ENCODE data around the gene OR10J1. TPM values are rescaled to one million over a fixed set of nuclear protein-coding genes. Genes with fewer than 3 reads are reported as not detected.

The OR10J1 gene, protein sequence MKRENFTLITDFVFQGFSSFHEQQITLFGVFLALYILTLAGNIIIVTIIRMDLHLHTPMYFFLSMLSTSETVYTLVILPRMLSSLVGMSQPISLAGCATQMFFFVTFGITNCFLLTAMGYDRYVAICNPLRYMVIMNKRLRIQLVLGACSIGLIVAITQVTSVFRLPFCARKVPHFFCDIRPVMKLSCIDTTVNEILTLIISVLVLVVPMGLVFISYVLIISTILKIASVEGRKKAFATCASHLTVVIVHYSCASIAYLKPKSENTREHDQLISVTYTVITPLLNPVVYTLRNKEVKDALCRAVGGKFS
- not detected for total RNA-seq

DNA sequence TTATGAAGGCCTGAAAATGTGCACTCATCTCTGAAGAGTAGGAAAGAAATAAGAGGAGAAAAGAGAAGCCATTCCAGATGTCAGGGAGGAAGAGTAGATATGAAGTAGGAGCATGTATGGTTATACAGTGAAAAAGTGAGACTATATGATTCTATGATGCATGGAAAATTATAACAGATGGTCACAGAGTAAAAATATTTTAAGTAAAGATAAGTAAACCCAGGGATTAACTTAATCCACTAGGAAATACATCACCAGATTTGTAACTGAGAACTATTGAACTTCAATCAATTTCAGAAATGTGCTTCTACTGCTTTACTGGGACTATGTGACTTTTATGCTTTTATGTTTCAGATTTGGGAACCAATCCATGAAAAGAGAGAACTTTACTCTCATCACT lies at the start of gene OR10J1:
OR10J1 (plus strand) TSS at position 301 of the 400 bp plus-strand sequence; CDS start at position 371, 70 bp downstream.

DNA sequence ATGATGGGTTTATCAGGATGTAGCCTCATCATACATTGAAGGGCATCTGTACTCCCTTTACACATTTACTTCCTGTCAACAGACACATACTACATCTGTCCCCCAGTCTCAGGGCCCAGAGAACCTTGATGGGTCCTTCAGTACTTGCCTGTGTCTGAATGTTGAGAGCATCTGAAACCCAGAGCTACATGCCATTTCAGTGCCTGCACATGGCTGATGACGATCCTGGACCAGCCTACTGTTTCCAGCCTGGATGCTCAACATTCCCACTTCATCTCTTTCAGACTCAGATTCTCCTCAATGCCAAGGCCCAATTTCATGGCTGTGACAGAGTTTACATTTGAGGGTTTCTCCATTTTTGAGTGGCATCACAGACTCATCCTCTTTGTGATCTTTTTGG lies 7.6 kb upstream of the OR10J1 start, which contains the start of gene OR10J4:
OR10J4 (plus strand) TSS at position 301 of the 400 bp plus-strand sequence.

Other genes starting within 250 kb of the OR10J1 start
- under 1 TPM; under 0.01 TPM for gene ACKR1, start 234.8 kb upstream of the OR10J1 start, total RNA-seq
- gene FCER1A, start 137.4 kb upstream of the OR10J1 start, total RNA-seq, result not detected
- gene OR10J4, start 7.5 kb upstream of the OR10J1 start, total RNA-seq, result not detected
- not detected for gene OR10J5, start 96.3 kb downstream of the OR10J1 start, total RNA-seq
- gene APCS, start 148.1 kb downstream of the OR10J1 start, total RNA-seq, result not detected

Measured in melanocyte of skin (primary cell).